B cell (primary cell): Measurements from ENCODE around the gene GALR2.

Source experiments
- EZH2 ChIP-seq: IDR thresholded peaks from 2 replicates; pipeline ENCODE4 v1.6.1; 2012; ENCODE audit warnings: borderline replicate concordance, low read depth, mild to moderate bottlenecking, moderate library complexity, low read length; ENCODE audit not compliant: insufficient read depth, poor library complexity, severe bottlenecking
- TF ChIP-seq, protein P1 (sequence below): fragments of 200-600 bp; IDR thresholded peaks from one replicate; pipeline ENCODE4 v1.8.0; 2022; ENCODE audit warnings: antibody characterized with exemption, mild to moderate bottlenecking

DNA sequence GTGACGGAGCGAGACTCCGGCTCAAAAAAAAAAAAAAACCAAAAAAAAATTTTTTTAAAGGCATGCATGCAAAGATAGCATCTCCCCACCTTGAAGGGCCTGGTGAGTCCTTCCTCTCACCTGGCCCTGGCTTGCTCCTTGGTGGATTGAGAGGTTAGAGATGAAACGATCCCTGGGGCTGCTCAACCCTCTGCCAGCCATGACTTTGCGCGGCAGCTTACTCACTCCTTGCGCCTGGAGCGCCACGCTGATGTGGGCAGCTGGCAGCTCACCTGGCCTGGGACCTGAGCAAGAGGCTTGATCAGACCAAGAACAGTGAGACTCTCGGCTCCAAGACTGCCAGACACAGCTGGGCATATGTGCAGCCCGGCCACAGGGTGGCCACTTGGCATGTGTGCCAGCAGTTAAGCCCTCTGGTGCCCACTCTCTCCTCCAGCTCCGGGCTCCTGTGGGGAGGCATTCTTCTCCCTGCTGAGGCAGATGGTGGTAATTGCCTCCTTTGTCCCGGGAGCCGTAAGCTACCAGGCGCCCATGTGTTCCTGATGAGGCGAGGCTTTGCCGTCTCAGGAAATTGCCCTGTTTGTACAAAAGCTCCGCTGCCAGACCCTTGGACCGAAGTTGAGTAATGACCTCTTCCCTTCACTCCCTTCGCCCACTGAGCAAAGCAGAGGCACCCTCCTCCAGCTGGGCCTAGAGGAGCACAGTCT lies 42.4 kb upstream of the GALR2 start:
- TF ChIP-seq, protein P1, sequence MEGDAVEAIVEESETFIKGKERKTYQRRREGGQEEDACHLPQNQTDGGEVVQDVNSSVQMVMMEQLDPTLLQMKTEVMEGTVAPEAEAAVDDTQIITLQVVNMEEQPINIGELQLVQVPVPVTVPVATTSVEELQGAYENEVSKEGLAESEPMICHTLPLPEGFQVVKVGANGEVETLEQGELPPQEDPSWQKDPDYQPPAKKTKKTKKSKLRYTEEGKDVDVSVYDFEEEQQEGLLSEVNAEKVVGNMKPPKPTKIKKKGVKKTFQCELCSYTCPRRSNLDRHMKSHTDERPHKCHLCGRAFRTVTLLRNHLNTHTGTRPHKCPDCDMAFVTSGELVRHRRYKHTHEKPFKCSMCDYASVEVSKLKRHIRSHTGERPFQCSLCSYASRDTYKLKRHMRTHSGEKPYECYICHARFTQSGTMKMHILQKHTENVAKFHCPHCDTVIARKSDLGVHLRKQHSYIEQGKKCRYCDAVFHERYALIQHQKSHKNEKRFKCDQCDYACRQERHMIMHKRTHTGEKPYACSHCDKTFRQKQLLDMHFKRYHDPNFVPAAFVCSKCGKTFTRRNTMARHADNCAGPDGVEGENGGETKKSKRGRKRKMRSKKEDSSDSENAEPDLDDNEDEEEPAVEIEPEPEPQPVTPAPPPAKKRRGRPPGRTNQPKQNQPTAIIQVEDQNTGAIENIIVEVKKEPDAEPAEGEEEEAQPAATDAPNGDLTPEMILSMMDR, result no peak
- no peak for TF ChIP-seq EZH2
